Measurements from ENCODE around the gene TK2. TPM values are rescaled to one million over a fixed set of nuclear protein-coding genes. Genes with fewer than 3 reads are reported as not detected.

Gene TK2
- total and polyA plus RNA-seq, 9 of the 15 experiments (the other 6 are each of a cell fraction or from before 2014, with no cell fraction given) = 1.1 to 10.2 (median 5.3) TPM

DNA sequence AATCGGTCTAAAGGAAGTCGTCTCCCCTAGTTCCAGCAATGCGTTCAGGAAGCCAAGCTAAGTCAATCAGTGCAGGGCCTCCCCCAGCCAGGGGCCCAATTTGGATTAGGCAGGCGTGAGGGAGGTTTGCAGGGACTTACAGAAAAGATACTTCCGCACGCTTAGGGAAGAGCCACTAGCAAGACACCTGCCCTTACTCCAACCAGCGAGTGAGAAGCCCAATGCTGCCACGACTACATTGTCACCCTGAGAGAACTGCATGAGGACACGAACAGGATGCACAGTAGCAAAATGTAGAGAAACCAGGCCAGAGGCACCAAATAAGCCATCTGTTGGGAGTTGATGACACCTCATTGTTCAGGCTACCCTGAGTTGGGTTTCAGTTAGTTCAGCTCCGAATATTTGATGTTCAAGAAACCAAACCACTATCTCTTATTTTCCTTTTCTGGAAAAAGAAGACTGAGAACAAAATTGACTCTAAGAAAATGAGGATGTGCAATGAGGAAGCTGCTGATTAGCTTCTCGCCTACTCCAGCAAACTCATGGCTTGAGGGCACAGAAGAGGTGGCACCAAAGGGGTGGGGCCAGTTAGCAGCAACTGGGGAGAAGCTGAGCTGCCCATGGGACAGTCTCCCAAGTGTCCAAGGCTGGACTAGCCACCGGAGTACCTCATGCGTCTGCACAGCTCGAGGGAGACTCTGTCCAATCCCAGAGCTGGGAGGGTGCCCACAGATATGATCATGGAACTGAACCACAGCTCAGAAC is 29.3 kb downstream of the TK2 start (continued):
- TF ChIP-seq MGA (IDR thresholded peaks at IDR 0.05) (no peak), ZNF717 (CRISPR knock-in tag; IDR thresholded peaks at IDR 0.05) (no peak), SRSF9 (IDR thresholded peaks at IDR 0.05; ENCODE audit: borderline replicate concordance, low read depth, low read length) (no peak), SPI1 (IDR thresholded peaks at IDR 0.05; ENCODE audit: borderline replicate concordance, low read depth, low read length) (peak; percentile 11; the same call in 1 of the 2 replicates)
